SKM-1 treated with dmso at 0.1 percent for 144 hours (cell line): ENCODE measurements around the gene ZNFX1.
"Not testable (repeated sequence)": the region's sequence is repeated elsewhere in the genome, so short reads cannot be mapped to it uniquely, and the experiment has no call there.

Source experiments
- DNase-seq: peaks from one replicate; lab custom pipeline; 2025; ENCODE audit not compliant: unreplicated experiment; lab: John Stamatoyannopoulos, UW

The ZNFX1 gene

DNA sequence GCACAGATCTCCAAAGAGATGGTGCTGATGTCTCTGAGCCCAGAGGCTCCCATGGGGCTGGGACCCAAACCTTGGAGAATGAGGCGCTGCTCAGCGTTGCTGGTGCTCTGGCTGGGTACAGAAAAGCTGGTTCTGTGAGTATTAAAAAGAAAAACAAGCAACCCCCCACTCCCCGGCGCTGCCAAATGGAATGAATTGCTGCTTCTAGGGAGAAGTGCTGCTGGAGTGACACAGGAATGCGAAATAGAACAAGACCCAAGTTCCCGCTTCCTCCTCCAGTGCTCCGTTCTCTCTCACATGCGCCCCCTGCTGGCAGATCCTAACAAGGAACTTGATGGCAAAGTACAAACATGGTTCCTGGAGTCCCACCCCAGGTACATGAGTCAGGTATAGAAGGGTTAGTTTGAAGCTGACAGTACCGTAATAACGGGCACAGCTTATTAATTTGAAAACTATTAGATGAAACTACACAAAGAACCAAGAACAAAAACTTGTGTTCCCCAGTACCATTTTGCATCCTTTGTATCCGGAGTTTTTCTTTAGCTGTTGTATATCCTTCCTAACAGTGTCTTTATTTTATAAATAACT is 60.8 kb downstream of the ZNFX1 start:
- peak; percentile 86 for DNase-seq

DNA sequence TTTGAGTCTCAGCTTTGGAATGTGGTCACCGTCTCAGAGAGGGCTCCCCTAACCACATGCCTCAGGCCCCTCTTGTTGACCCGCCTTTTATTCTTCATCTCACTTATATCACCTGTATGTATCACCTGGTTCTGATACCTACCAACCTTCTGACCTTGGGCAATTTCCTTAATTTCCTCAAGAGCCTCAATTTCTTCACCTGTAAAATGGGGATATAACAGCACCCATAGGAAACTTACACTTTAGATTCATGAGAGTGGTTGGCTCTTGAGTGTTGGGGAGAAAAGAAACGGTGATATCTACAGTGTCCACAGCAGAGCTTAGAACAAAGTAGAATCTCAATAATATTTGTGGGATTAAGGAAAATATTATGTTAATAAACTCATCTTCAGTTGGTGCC is 62.6 kb downstream of the ZNFX1 start:
- no peak for DNase-seq

DNA sequence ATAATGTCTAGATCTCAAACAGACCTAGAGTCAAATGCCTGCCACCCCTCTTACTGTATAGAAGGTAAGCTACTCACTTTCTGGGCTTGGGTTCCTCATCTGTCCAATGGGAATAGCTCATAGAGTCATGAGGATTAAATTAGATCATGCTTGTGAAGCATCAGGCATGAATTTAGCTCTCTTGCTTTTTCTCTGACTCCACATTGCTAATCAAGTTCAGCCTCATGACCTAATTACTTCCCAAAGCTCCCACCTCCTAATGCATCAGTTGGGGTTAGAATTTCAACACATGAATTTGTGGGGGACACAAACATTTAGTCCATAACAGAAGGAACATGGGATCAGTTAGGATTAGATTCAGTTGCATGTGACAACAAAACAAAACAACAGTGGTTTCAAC is 63.3 kb downstream of the ZNFX1 start:
- no peak for DNase-seq

DNA sequence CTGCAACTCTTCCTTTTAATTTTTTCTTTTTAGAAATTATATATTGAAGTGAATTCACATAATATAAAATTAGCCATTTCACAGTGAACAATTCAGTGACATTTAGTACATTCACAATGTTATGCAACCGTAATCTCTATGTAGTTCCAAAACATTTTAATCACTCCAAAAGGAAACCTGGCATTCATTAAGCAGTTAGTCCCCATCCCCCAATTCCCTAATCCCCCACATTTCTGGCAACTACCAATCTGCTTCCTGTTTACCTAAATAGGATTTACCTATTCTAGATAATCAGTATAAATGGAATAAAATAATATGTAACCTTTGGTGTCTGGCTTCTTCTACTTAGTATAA is 67.1 kb downstream of the ZNFX1 start:
- no peak for DNase-seq

DNA sequence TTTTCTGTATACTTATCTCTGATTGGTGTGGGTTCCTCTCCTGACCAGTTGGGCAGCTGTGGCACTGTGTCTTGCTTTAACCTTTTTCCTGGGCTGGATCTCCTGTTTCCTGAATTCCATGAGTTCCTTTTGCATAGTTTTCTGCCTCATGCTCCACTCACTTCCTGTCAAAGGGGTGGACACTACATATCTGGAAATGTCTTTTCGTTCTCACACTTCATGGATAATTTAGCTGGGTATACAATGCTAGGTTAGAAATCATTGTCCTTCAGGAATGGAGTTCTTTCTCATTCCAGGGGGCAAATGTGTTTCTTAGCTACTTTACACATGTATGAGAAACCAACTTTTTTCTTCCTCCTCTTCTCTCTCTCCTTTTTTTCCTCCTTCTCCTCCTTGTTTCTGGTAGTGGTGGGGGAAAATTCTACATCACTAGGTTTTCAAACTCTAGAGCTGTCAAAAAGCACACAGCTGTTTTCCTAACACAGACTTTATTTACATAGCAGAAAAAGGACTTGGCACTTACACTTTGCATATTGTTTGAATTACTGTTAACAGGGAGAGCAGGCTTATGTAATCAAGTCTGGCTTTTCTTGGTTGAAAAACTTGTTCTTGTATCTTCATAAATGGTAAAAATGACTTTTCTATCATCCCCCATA is 67.6 kb downstream of the ZNFX1 start:
- no peak for DNase-seq

DNA sequence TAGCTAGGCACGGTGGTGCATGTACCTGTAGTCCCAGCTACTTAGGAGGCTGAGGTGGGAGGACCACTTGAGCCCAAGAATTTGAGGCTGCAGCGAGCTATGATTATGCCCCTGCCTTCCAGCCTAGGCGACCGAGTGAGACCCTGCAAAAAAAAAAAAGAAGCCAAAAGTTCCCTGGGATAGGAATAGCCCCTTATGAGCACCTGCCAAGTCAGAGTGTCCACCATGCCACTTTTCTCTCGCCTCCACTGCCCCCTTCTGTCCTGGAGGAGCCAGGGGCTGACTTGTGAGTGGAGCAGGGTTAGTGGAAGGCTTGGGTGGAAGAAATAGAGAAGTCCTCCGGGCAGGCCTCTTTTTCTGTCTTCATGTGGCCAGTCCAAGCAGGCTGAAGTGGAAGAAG is 70.8 kb downstream of the ZNFX1 start:
- peak; percentile 31 for DNase-seq

DNA sequence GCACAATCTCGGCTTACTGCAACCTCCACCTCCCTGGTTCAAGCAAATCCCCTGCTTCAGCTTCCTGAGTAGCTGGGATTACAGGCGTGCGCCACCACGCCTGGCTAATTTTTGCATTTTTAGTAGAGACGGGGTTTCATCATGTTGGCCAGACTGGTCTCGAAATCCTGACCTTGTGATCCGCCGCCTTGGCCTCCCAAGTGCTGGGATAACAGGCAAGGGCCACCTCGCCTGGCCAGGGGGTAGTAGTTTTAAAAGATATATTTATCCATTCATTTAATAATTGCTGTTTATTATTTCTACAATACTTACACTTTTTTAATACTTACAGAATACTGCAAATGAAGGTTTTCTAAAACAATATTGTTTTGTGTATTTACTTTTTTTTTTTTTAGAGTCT is 74.1 kb downstream of the ZNFX1 start:
- DNase-seq = no peak

DNA sequence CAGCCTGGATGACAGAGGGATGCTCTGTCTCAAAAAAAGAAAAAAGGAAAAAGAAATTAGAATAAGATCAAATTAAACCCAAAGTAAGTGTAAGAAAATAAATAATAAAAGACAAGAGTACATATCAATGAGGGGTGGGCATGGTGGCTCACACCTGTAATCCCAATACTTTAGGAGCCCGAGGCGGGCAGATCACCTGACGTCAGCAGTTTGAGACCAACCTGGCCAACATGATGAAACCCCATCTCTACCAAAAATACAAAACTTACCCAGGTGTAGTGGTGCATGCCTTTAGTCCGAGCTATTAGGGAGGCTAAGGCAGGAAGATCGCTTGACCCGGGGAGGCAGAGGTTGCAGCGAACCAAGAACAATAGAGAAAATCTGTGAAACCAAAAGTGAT is 74.8 kb downstream of the ZNFX1 start:
- DNase-seq = no peak

DNA sequence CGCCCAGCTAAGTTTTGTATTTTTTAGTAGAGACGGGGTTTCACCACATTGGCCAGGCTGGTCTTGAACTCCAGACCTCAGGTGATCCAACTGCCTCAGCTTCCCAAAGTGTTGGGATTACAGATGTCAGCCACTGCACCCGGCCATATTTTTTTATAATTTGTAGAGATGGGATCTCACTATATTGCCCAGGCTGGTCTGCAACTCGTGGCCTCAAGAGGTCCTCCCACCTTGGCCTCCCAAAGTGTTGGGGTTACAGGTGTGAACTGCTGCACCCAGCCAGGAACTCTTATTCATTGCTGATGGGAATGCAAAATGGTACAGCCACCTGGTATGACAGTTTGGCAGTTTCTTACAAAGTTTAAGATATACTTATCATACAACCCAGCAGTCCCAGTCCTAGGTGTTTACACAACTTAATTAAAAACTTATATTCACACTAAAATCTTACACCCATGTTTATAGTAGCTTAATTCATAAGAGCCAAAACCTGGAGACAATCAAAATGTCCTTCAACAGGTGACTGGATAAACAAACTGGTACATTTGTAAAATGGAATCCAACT is 78.0 kb downstream of the ZNFX1 start:
- DNase-seq = no peak

DNA sequence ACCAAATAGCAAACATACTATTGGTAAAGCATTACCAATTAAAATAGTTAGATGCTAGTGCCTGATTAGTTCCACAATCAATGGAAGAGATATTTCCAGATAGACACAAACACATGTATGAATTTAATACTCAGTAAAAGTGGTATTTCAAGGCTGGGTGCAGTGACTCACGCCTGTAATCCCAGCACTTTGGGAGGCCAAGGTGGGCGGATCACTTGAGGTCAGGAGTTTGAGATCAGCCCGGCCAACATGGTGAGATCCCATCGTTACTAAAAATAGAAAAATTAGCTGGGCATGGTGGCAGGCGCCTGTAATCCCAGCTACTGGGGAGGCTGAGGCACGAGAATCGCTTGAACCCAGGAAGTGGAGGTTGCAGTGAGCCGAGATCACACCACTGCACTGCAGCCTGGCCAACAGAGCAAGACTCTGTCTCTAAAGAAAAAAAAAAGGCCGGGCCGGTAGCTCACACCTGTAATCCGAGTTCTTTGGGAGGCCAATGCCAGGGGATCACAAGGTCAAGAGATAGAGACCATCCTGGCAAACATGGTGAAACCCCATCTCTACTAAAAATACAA is 84.8 kb downstream of the ZNFX1 start:
- DNase-seq = not testable (repeated sequence)
